GM18519 (cell line): ENCODE data around the gene C20orf202.

Experiments
- ATAC-seq: cut with Tn5 transposase; IDR thresholded peaks from one replicate; pipeline ENCODE4 v1.9.1; 2021; ENCODE audit warnings: mild to moderate bottlenecking, moderate library complexity; ENCODE audit not compliant: unreplicated experiment, low FRiP score

The C20orf202 gene

DNA sequence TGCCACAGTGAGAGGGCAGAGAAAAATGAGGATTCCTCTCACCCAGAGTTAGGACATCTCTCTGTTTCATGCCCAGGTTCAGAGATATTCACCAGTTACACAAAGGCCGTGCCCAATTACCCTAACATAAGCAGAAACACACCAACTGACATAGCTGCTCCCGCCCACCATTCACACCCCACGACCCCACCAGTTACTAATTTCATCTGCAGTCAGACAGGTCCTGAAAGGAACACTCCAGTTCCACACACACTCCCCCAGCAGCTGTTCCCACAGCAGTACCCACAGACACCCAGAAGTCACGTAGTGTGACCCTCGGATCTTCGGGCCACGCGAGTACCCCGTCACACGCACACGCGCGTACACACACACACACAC, 19.0 kb upstream of the C20orf202 start:
- no peak for ATAC-seq

DNA sequence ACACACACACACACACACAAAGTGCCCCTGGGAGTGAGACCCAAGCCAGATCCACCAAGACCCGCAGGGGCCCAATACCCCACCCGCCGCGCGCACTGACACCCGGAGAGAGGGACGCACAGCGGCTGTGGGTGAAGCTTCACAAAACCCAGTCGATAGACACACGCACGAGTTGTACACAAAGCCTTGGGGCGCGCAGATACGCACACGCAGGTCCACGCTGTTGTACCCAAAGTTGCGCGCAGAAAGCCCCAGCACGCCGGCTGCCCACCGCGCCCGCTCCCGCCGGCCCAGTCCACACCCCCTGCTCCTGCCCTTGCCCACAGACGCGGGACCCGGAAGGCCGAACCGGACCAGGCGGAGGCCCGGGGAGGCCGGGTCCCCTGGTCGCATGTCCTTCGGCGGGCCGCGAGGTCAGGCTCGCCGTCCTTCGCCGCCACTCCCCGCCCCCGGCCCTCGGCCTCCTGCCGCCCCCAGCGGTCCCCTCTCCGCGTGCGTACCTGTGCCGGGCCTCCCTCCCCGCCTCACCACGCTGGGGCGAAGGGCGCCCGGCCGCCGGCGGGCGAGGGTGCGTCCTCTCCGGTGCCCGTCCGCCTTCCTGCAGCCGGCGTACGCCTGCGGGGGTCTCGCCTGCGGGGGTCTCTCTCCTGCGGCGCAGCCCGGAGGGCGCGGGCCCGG, 18.5 kb upstream of the C20orf202 start, which contains the start of gene TMEM74B:
Gene TMEM74B (minus strand): TSS at position 344 of the 678 bp plus-strand sequence. CDS start 1,180 bp downstream, outside the sequence.
- no peak for ATAC-seq

DNA sequence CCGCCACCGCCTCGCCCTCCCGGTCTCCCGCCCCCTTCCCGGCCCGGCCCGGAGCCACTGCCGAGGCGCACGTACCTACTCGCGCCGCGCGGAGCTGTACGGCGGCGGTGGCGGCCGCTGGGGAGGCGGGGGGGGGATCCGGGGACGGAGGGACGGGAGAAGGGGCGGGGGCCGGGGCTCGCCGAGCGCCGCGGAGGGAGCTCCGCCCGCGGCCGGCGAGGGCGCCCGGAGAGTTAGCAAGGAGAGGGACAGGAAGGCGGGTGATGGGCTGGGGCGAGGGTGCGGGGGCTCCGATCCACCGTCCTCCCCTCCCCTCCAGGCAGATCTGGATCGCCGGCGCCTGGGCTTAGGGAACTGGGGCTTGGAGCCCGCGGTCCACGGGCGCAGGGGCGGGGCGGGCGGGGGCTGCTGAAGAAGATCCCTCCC, 17.9 kb upstream of the C20orf202 start:
- ATAC-seq, result no peak

DNA sequence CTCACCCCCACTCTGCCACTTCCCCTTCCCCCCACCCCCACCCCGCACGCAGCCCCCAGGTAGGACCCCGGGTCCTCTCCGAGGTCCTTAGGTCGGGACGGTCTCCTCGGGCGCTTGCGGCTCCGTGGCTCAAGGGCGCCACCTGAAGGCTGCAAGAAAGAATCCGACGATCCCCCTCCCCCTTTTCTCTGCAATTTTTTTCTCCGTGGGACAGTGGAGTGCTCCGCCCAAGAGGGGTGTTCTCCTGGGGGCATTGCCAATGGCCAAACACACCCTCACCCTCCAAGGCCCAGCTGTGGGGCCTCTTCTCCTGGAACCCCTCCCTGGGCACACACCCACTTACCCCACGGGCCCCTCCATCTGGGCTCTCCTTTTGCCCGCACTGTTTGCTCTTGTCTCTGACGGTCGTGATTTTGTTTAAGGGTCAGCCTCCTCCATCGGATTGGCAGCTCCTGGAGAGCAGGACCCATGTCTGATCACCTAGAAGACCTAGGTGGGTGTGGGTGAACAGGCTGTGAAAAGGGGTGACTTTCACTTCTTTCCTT, 17.4 kb upstream of the C20orf202 start:
- no peak for ATAC-seq

DNA sequence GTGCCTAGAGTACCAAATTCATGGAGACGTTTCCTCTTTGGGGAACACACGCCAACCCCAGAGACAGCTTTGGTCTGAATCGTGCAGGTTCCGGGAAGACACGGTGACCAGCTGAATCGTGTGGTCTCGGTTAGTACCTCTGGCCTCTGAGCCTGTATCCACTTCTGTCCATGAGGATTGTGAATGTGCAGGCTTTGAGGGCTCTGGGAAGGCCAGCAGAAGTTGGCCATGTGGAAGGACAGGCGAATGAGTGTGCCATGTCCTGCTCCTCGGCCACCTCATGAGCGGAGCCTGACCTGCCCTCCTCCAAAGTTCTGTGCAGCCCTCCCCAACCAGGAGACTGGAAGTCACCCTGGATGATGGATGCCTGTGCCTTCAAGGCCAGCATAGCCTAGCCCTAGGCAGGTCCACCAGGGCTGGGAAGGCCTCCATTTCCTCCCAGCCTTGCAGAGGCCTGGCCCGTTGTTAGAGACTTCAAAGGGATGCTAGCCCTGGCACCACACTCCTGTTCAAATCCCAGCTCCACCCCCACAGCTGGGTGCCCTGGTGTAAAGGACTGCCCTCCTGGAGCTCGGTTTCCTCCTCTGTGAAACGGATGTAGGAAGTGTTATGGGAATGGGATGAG, 16.8 kb upstream of the C20orf202 start:
- no peak for ATAC-seq

DNA sequence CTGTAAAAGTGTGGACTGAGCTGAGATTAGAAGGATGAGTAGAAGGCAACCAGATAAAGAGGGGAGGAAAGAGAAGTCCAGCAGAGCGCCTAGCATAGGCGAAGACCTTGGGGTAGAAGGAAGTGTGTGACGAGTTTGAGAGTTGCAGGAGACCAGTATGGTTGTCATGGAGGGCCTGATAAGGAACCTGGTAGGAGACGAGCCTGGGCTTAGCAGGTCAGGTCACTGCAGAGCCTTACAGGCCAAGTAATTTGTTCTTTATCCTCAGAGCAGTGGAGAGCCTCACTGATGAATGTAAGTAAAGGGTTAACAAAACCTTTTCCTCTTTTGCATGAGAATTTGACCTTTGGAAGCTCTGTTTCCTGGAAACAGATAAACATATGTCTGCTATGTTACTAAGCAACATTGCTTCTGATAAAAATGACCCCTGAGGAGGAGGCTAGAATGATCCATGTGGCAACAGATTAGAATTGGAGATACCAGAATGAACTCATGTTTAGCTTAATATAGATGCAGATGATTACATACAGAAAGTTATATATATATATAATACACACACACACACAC, 15.6 kb upstream of the C20orf202 start:
- no peak for ATAC-seq

DNA sequence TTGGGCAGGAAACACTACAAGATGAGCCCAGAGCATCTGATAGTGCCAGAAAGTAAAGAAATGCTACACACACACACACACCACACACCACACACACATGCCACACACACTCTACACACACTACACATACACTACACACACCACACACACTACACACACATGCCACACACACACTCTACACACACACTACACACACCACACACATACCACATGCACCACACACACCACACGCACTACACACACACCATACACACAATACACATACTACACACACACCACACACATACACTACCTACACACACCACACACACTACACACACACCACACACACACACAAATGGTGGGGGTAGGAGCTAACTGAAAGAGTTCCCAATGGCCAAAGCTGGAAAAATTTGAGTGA, 14.9 kb upstream of the C20orf202 start:
- no peak for ATAC-seq

DNA sequence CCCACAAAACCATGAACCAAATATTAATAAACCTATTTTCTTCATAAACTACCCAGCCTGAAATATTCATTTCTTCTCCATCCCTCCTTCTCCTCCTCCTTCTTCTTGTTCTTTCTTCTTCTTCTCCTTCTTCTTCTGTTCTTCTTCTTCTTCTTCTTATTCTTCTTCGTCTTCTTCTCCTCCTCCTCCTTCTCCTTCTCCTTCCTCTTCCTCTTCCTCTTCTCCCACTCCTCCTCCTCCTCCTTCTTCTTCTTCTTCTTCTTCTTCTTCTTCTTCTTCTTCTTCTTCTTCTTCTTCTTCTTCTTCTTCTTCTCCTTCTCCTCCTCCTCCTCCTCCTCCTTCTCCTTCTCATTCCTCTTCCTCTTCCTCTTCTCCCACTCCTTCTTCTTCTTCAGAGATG, 13.4 kb upstream of the C20orf202 start:
- no peak for ATAC-seq

DNA sequence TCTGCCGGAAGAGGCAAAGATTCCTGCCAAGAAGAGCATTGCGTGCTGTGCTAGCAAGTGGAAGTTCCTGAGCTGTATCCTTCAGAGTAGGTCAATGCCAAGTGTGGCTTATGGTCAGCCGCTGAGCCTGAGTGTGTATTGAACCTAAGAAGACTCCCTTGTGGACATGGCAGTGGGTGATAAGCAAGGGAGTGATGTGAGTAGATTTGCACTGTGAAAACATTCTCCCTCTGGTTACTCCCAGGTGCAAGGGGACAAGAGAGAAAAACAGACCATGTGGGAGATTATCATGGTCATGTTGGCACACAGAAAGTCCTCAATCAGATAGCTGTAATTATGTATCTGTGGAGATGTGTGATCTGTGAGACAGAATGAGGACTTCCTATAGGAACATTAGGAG, 12.4 kb upstream of the C20orf202 start:
- no peak for ATAC-seq

DNA sequence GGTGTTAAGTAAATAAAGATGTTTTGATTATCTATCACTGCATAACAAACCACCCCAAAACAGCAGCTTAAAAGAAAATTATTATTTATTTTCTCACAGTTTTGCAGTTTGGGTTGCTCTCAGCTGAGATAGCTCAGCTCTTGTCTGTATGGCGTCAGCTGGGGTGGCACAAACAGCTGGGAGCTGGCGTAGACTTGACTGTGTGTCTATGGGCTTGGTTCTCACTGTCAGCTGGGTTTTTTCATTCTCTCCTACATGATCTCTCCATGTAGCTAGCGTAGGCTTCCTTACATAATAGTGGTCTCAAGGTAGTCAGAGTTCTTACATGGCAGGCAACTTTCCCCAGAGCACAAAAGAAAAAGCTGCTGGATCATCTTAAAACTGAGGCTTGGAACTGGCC, 12.0 kb upstream of the C20orf202 start:
- ATAC-seq, result no peak

DNA sequence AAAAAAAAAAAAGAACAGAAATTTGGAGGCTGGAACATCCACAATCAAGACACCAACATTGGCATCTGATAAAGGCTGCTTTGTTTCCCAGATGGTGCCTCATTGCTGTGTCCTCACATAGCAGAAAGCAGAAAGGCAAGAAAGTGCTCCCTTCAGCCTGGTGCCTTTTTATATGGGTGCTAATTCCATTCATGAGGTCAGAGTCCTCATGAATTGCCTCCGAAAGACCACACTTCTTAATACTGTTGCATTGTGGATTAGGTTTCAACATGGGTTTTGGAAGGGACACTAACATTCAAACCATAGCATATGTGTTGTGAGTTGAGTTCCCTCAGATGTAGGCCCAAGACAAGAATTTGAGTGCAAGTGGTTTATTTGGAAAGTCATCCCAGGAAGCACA, 8.0 kb upstream of the C20orf202 start:
- ATAC-seq, result no peak

DNA sequence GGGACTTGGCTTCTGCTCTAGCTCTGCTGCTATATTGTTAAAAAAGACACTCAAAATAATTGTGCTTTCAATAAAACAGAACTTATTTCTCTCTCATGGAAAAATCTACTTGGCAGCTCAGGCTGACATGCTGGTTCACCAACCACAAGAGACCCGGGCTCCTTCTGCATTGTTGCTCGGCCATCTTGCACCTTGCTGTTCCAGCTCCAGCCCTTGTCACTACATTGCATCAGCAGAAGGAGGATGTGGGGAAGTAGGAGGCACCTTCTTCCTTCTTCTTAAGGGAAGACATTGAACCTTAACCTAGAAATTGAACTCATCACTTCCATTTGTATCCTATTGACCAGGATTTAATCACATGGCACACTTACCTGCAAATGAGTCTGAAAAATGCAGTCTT, 6.6 kb upstream of the C20orf202 start:
- no peak for ATAC-seq

DNA sequence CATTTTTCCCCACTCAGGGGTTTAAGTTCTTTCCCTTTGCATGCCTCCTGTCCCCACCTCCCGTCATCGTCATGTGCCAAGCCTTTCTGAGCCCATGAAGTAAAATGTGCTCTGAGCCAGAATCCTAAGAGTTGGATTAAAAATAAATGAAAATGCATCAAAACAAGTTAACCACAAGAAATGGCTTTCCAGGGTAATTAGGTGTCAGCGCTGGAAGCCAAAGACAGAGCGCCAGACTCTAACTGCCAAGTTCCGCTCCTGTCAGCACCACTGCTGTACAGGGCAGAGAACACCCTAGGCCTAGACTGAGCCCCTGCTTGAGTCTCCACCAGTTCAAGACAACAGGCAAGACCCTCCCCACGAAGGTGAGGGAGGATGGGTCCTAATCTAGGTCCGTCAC, 5.5 kb upstream of the C20orf202 start:
- no peak for ATAC-seq

DNA sequence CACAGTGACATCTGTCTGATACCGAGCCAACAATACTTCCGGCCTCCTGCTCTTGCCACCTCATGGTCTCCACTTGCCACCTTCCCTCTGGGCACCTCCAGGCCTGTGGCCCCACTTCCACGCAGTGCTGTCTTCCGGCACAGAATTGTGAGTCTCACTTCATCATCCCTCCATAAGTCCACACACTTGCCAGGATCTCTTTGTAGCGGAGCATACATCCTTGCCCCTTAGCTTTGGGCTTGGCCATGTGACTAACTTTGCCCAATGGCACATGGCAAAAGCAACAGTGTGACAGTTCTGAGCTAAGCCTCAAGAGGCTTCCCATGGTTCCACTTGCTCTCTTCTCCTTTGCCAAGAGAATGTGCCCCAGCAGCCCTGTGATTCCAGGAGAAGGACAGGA, 4.5 kb upstream of the C20orf202 start:
- no peak for ATAC-seq

DNA sequence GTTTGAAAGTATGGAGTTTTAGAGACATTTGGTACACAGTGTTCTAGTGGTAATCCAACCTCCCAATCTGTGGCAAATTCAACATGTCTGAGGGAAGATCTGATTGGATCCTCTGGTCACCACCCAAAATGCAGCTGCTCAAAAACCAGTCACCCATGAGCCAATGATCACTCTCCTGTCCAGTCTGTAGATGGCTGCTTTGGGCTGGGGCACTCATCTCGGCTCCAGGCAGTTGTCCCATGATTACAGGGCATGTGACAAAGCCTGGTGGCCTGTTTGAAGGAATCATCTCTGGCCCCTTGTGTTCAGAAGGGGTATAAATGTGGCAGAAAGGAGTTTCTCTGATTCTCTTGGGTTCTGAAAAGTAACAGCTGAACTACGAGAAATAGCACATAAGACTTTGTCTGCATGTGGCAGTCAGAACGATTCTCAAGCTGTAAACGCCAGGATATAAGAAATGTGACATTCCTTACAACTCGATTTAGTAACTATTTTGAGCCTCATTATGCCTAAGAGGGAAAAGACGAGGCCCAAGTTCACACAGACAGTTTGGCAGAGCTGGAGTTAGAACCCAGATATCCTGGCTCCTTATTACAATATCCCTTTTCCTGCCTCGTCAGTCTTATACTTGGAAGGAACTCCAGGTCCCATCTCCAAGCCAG, 3.9 kb upstream of the C20orf202 start:
- no peak for ATAC-seq

DNA sequence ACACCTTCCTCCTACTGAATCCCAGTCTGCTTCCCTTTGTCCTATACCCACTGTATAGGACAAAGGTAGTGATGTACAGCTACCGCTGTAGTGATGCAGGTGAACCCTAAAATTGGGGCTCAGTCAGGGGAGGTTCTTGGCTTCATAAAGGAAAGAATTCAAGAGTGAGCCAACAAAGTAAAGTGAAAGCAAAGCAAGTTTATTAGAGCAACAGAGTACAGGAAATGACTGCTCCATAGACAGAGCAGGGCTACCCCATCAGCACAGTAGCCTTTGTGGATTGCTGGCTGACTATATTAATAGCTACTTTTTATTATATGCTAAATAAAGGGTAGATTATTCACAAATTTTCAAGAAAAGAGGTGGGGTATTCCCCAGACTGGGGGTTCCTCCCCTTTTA, 3.3 kb upstream of the C20orf202 start:
- ATAC-seq, result no peak

DNA sequence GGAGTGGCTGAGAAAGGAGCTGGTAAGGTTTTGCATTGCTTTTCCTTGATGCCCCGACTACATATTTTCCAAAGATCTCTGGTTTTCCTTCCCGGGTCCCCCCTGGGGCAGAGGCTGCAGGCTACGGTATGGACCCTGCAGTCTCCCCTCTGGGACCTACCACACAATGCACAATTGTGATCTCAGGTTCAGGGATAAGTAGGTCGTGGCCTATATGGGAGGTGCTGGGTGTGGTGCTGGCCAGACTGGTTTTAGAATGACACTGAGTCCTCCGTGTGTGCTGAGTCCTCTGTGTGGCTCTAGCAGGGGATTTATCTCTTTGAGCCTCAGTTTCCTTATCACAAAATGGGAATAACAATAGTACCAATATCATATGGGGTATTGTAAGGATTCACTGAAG, 376 bp downstream of the C20orf202 start:
- no peak for ATAC-seq

DNA sequence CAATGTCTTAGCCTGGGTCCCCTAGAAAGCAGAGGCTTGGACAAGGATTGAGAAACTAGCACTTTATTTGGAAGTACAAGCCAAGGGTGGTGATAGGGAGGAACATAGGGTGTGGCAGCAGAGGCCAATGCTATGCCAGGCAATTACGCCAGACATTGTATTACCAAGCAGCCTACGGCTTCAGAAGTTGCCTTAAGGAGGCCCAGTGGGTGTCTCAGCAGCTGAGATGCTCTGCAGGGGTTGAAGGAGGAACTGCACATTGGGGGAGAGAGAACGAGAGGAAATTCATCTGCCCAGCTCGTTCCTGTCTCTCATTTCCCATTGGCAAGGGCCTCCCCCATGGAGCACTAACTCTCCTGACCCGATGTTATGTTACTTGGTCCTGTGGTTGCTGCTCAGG, 859 bp downstream of the C20orf202 start:
- ATAC-seq, result no peak

DNA sequence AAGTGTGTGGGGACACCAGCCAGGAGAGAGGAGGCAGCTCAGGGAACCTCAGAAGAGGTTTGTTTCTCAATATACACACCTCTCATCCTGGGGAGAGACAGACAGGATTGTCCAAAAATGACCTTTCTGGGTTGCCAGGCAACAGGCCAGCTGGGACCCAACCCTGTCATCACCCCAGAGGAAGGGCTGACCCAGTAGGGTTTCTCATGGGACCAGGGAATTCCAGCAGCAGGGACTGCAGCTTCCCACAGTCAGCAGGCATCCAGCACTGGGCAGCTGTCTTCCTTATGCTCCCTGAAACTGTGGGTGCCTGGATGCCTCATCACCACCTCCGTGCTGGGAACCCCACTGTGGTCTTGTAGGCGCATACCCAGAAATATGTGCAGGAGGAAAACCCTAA, 1.3 kb downstream of the C20orf202 start:
- no peak for ATAC-seq

DNA sequence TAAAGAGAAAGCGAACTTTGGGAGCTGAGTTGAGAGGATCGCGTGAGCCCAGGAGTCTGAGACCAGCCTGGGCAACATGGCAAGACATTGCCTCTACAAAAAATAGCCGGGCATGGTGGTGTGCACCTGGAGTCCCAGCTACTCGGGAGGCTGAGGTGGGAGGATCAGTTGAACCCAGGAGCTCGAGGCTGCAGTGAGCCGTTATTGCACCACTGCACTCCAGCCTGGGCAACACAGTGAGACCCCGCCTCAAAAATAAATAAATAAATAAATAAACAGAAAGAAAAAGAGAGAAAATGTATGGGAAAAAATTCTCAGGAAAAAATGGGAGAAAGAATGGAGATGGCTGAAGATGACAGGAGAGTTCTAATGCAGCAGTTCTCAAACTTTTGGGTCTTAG, 2.5 kb downstream of the C20orf202 start:
- ATAC-seq, result no peak
